Stimulated activated CD8-positive, alpha-beta memory T cell treated with anti-CD3 and anti-CD28 coated beads, Interleukin-7, amount 100 ng/mL, for 24 hours (primary cell): ENCODE measurements around the gene IKZF1.
"Not testable (repeated sequence)": the region's sequence is repeated elsewhere in the genome, so short reads cannot be mapped to it uniquely, and the experiment has no call there.

ENCODE experiments used
- DNase-seq: peaks from one replicate; pipeline ENCODE4 v3.0.0-alpha.2; 2020; ENCODE audit warnings: low read depth

IKZF1 gene

GRCh38 chr7:50334341-50334994 is 30.0 kb downstream of the IKZF1 start:
- DNase-seq = no peak

GRCh38 chr7:50335230-50335794 is 30.8 kb downstream of the IKZF1 start:
- no peak for DNase-seq

GRCh38 chr7:50335795-50336754 is 31.6 kb downstream of the IKZF1 start:
- DNase-seq = peak; percentile 71

- DNase-seq = no peak
Observed at GRCh38 chr7:50336894-50337703, 32.6 kb downstream of the IKZF1 start.

- DNase-seq = not testable (repeated sequence)
Observed at GRCh38 chr7:50339472-50339871, 35.0 kb downstream of the IKZF1 start.

GRCh38 chr7:50339990-50340500 is 35.5 kb downstream of the IKZF1 start:
- no peak for DNase-seq

GRCh38 chr7:50341724-50342123 is 37.2 kb downstream of the IKZF1 start:
- DNase-seq = no peak

- DNase-seq = no peak
Observed at GRCh38 chr7:50342616-50343114, 38.1 kb downstream of the IKZF1 start.

- no peak for DNase-seq
Observed at GRCh38 chr7:50346545-50347497, 42.3 kb downstream of the IKZF1 start.

- DNase-seq = no peak
Observed at GRCh38 chr7:50347693-50348092, 43.2 kb downstream of the IKZF1 start.

GRCh38 chr7:50348469-50349162 is 44.1 kb downstream of the IKZF1 start:
- DNase-seq = no peak

GRCh38 chr7:50349399-50349798 is 44.9 kb downstream of the IKZF1 start:
- no peak for DNase-seq

- no peak for DNase-seq
Observed at GRCh38 chr7:50349963-50350944, 45.7 kb downstream of the IKZF1 start.

- DNase-seq = no peak
Observed at GRCh38 chr7:50351267-50351666, 46.8 kb downstream of the IKZF1 start.

- no peak for DNase-seq
Observed at GRCh38 chr7:50352282-50352681, 47.8 kb downstream of the IKZF1 start.

GRCh38 chr7:50352751-50353150 is 48.2 kb downstream of the IKZF1 start:
- no peak for DNase-seq

- DNase-seq = no peak
Observed at GRCh38 chr7:50353201-50353600, 48.7 kb downstream of the IKZF1 start.

- no peak for DNase-seq
Observed at GRCh38 chr7:50353894-50354595, 49.5 kb downstream of the IKZF1 start.
